Adrenal gland (tissue), 12 donors: ENCODE data around the gene MYO5A. TPM values are rescaled to one million over a fixed set of nuclear protein-coding genes. Genes with fewer than 3 reads are reported as not detected.
"Not testable (repeated sequence)": the region's sequence is repeated elsewhere in the genome, so short reads cannot be mapped to it uniquely, and the experiment has no call there.

Experiments used
- DNase-seq, 7 donors: peaks; one replicate each; pipeline ENCODE4 v3.0.0-alpha.2; 2019 to 2020
- H3K27ac ChIP-seq, 5 donors: fragments of 200-600 bp; sonication (generic) in 4 of 5; 1 replicate in 3 of 5; 2 replicates in 2 of 5; pipeline versions ENCODE4 v1.5.1 to v1.8.0; 2016 to 2020; ENCODE audit warnings: mild to moderate bottlenecking in 1 of 5
- H3K27me3 ChIP-seq: fragments of 200-600 bp; 2 replicates; pipeline ENCODE4 v1.8.0; 2021
- H3K36me3 ChIP-seq, 2 donors: fragments of 200-600 bp; replicated peaks in 1 of 2; 1 replicate in 1 of 2; 2 replicates in 1 of 2; pipeline versions ENCODE4 v1.5.1 to v1.8.0; 2018 to 2022
- H3K4me1 ChIP-seq, 2 donors: fragments of 200-600 bp; replicated peaks in 1 of 2; 1 replicate in 1 of 2; 2 replicates in 1 of 2; pipeline versions ENCODE4 v1.5.1 to v1.8.0; 2018 to 2021
- H3K4me3 ChIP-seq, 4 donors: fragments of 200-600 bp; sonication (generic) in 3 of 4; one replicate each; pipeline ENCODE4 v1.5.1; 2016 to 2018
- H3K9me3 ChIP-seq, 3 donors: fragments of 200-600 bp; sonication (generic) in 1 of 3; replicated peaks in 1 of 3; 1 replicate in 2 of 3; 2 replicates in 1 of 3; pipeline versions ENCODE4 v1.5.1 to v1.8.0; 2016 to 2021
- CTCF ChIP-seq, 6 experiments: fragments of 450-650 bp in 4 of 6; fragments of 200-600 bp in 2 of 6; sonication (generic) in 1 of 6; IDR thresholded peaks; 1 replicate in 5 of 6; 2 replicates in 1 of 6; pipeline versions ENCODE4 v1.5.1 to v1.8.0; 2016 to 2021; ENCODE audit warnings: antibody characterized with exemption in 6 of 6, mild to moderate bottlenecking in 2 of 6, moderate library complexity in 1 of 6
- POLR2A ChIP-seq, 2 donors: fragments of 450-650 bp; IDR thresholded peaks; one replicate each; pipeline ENCODE4 v1.6.1; 2017; ENCODE audit warnings: antibody characterized with exemption in 2 of 2, mild to moderate bottlenecking in 2 of 2, moderate library complexity in 1 of 2
- WGBS, 4 donors: extraction: QIAGEN DNeasy Blood & Tissue Kit in 2 of 4; methylation state at CpG; one replicate each; pipeline versions ENCODE4 v1.1.5 to v1.1.7; 2013 to 2017; 5-methylcytosine and 5-hydroxymethylcytosine counted together
- intact Hi-C, 2 donors: fragments of 100-400 bp; cut with DNase I; formaldehyde crosslinking; loops; one replicate each; pipeline versions ENCODE4 v1.14.1 to v1.15.0; 2022 to 2023
- polyA plus RNA-seq, 3 donors: library from polyadenylated mRNA; stranded (reverse); fragments of 200-250 nt in 2 of 3; fragments of 350-450 nt in 1 of 3; fragmentation: Illumina TruSeq in 1 of 3; extraction: RNeasy Lipid Tissue Mini Kit (QIAGEN cat#74804) in 1 of 3; gene quantifications; one replicate each; pipeline ENCODE4 v1.2.3, GENCODE V29; 2013 to 2014
- total RNA-seq, 9 donors: library from RNA; depleted of rRNA in 4 of 9; stranded (reverse); fragments of >200 nt in 4 of 9; fragments of 120-200 nt in 1 of 9; fragmentation: NEBNext Ultra II Directional in 1 of 9; extraction: Animal tissue kit (Norgen Biotek cat#: 25700) in 1 of 9; gene quantifications; one replicate each; pipeline versions ENCODE4 v1.1.0 to v1.2.4, GENCODE V29; 2013 to 2023
- donor health status: healthy with polysubstance abuse.
- donor health status: Bipolar disorder and iron deficiency.
- donor health status: DM: yes; HTN: yes; CAD: no.
- donor health status: DM: no; HTN: no; CAD: no.
- donor health status: DM: no; HTN: no; CAD: no.
- donor health status: DM: yes; HTN: yes; CAD: no.

MYO5A gene
- total and polyA plus RNA-seq, 12 donors: 6.3 to 57.5 (median 39.6) TPM

- Histone ChIP-seq H3K4me3 (no peak overlapping the region), H3K4me1 (no peaks in the 10 kb centered on the region), H3K36me3 (no peaks in the 10 kb centered on the region), H3K27ac (no peak overlapping the region), H3K9me3 (no peaks in the 10 kb centered on the region), H3K27me3 (no peaks in the 10 kb centered on the region)
- intact Hi-C loops: no loop called here
- WGBS, 4 donors: 80 to 93% (median 89%) methylated on average over 5 of the region's 5 CpGs
- DNase-seq: no peak
- TF ChIP-seq POLR2A (IDR thresholded peaks at IDR 0.05) (no peak), CTCF (IDR thresholded peaks at IDR 0.05) (no peak)
Observed at GRCh38 chr15:52288986-52289385, 239.7 kb downstream of the MYO5A start.

GRCh38 chr15:52288051-52288942 lies 240.4 kb downstream of the MYO5A start:
- H3K9me3 ChIP-seq: no peaks in the 10 kb centered on the region
- 79 to 87% (median 84%) methylated on average over 11 to 13 of the region's 13 CpGs for WGBS, 4 donors
- no peaks in the 10 kb centered on the region for H3K27me3 ChIP-seq
- H3K27ac ChIP-seq: no peak overlapping the region
- H3K4me3 ChIP-seq: no peak overlapping the region
- no peak for TF ChIP-seq CTCF (IDR thresholded peaks at IDR 0.05)
- TF ChIP-seq POLR2A (IDR thresholded peaks at IDR 0.05): no peak
- no peaks in the 10 kb centered on the region for H3K4me1 ChIP-seq
- intact Hi-C loops: no loop called here
- no peak for DNase-seq
- H3K36me3 ChIP-seq: no peaks in the 10 kb centered on the region

- H3K36me3 ChIP-seq: no peaks in the 10 kb centered on the region
- no peak overlapping the region for H3K27ac ChIP-seq
- intact Hi-C loops: no loop called here
- H3K9me3 ChIP-seq: no peaks in the 10 kb centered on the region
- no peaks in the 10 kb centered on the region for H3K4me1 ChIP-seq
- TF ChIP-seq POLR2A (IDR thresholded peaks at IDR 0.05) (no peak), CTCF (IDR thresholded peaks at IDR 0.05) (no peak)
- H3K27me3 ChIP-seq: no peaks in the 10 kb centered on the region
- DNase-seq: no peak
- no peak overlapping the region for H3K4me3 ChIP-seq
- 91 to 95% (median 92%) methylated on average over 7 of the region's 7 CpGs for WGBS, 4 donors
Observed at GRCh38 chr15:52287114-52287513, 241.6 kb downstream of the MYO5A start.

GRCh38 chr15:52285941-52286340 lies 242.7 kb downstream of the MYO5A start:
- 96 to 99% (median 98%) methylated on average over 8 to 26 of the region's 34 CpGs; no CpG with 5 or more reads in 1 of the 4 donors for WGBS, 4 donors
- H3K4me1 ChIP-seq, H3K9me3 ChIP-seq, H3K36me3 ChIP-seq, H3K4me3 ChIP-seq, intact Hi-C loops, H3K27me3 ChIP-seq, DNase-seq, H3K27ac ChIP-seq: not testable (repeated sequence)

GRCh38 chr15:52284164-52284563 lies 244.5 kb downstream of the MYO5A start:
- TF ChIP-seq POLR2A (IDR thresholded peaks at IDR 0.05) (no peak), CTCF (IDR thresholded peaks at IDR 0.05) (no peak)
- Histone ChIP-seq H3K4me1 (no peaks in the 10 kb centered on the region), H3K4me3 (no peak overlapping the region), H3K27ac (no peak overlapping the region), H3K36me3 (no peaks in the 10 kb centered on the region), H3K9me3 (no peaks in the 10 kb centered on the region), H3K27me3 (no peaks in the 10 kb centered on the region)
- intact Hi-C loops: no loop called here
- WGBS, 4 donors: 84 to 95% (median 88%) methylated on average over 3 of the region's 3 CpGs
- DNase-seq: no peak
